ENCODE results near the gene FAM193B.

Gene FAM193B

GRCh38 chr5:177509381-177509951 is 44.9 kb downstream of the FAM193B start, which contains the start of gene DOK3:
DOK3 (minus strand) TSS chr5:177509826; CDS start chr5:177509540, 286 bp downstream.
- TF ChIP-seq CTCF (IDR thresholded peaks at IDR 0.05; ENCODE audit: extremely low read depth, missing control alignments): no peak
- peak; percentile 65 for DNase-seq (ENCODE audit: low spot score)

GRCh38 chr5:177508837-177509236 is 45.5 kb downstream of the FAM193B start:
- DNase-seq (ENCODE audit: low spot score): peak; percentile 67

GRCh38 chr5:177508221-177508611 is 46.1 kb downstream of the FAM193B start:
- no peak for TF ChIP-seq CTCF (IDR thresholded peaks at IDR 0.05; ENCODE audit: extremely low read depth, missing control alignments)
- no peak for DNase-seq (ENCODE audit: low spot score)

More at GRCh38 chr5:177508837-177509236, 45.5 kb downstream of the FAM193B start:
- no peak for TF ChIP-seq CTCF (IDR thresholded peaks at IDR 0.05; ENCODE audit: extremely low read depth, missing control alignments)

- no peak for DNase-seq (ENCODE audit: low spot score)
- TF ChIP-seq CTCF (IDR thresholded peaks at IDR 0.05; ENCODE audit: extremely low read depth, missing control alignments): peak; percentile 0
Observed at GRCh38 chr5:177507596-177508220, 46.7 kb downstream of the FAM193B start.

- DNase-seq (ENCODE audit: low spot score): no peak
- TF ChIP-seq CTCF (IDR thresholded peaks at IDR 0.05; ENCODE audit: extremely low read depth, missing control alignments): no peak
Observed at GRCh38 chr5:177507165-177507564, 47.2 kb downstream of the FAM193B start.

- DNase-seq (ENCODE audit: low spot score): no peak
- TF ChIP-seq CTCF (IDR thresholded peaks at IDR 0.05; ENCODE audit: extremely low read depth, missing control alignments): no peak
Observed at GRCh38 chr5:177505075-177505474, 49.3 kb downstream of the FAM193B start.
